H9 (cell line): ENCODE data around the gene FIBP. TPM values are rescaled to one million over a fixed set of nuclear protein-coding genes. Genes with fewer than 3 reads are reported as not detected.

ENCODE experiments used
- DNase-seq: peaks from one replicate; pipeline ENCODE4 v3.0.0-alpha.2; 2017
- H2AFZ ChIP-seq: one replicate; pipeline ENCODE4 v1.6.1; 2013; ENCODE audit warnings: mild to moderate bottlenecking, low read length, control low read depth, moderate library complexity
- H2AK5ac ChIP-seq: 2 replicates; pipeline ENCODE4 v1.6.1; 2013; ENCODE audit warnings: low read length, control low read depth, mixed read lengths; ENCODE audit not compliant: insufficient read length
- H2BK120ac ChIP-seq: one replicate; pipeline ENCODE4 v1.6.1; 2013; ENCODE audit warnings: low read depth, mild to moderate bottlenecking, low read length, control low read depth, inconsistent platforms; ENCODE audit not compliant: poor library complexity, severe bottlenecking
- H2BK12ac ChIP-seq: 2 replicates; pipeline ENCODE4 v1.6.1; 2013; ENCODE audit warnings: low read length, control low read depth, mixed read lengths, low read depth; ENCODE audit not compliant: insufficient read length
- H2BK15ac ChIP-seq: 2 replicates; pipeline ENCODE4 v1.6.1; 2013; ENCODE audit warnings: low read depth, low read length, control low read depth
- H2BK20ac ChIP-seq: one replicate; pipeline ENCODE4 v1.6.1; 2013; ENCODE audit warnings: low read depth, mild to moderate bottlenecking, low read length, control low read depth, inconsistent platforms; ENCODE audit not compliant: poor library complexity, severe bottlenecking
- H2BK5ac ChIP-seq: 2 replicates; pipeline ENCODE4 v1.6.1; 2013; ENCODE audit warnings: low read length, control low read depth, mixed read lengths; ENCODE audit not compliant: insufficient read length
- H3K14ac ChIP-seq: 2 replicates; pipeline ENCODE4 v1.6.1; 2013; ENCODE audit warnings: low read length, control low read depth; ENCODE audit not compliant: insufficient read depth
- H3K18ac ChIP-seq: 2 replicates; pipeline ENCODE4 v1.6.1; 2013; ENCODE audit warnings: low read depth, mild to moderate bottlenecking, mixed read lengths, low read length, control low read depth; ENCODE audit not compliant: insufficient read length
- H3K23ac ChIP-seq: 2 replicates; pipeline ENCODE4 v1.6.1; 2013; ENCODE audit warnings: low read length, control low read depth, mixed read lengths, low read depth; ENCODE audit not compliant: insufficient read length
- H3K23me2 ChIP-seq: 2 replicates; pipeline ENCODE4 v1.6.1; 2013; ENCODE audit warnings: low read depth, mild to moderate bottlenecking, mixed read lengths, low read length, control low read depth; ENCODE audit not compliant: insufficient read length, poor library complexity, severe bottlenecking
- H3K27ac ChIP-seq: 2 replicates; pipeline ENCODE4 v1.5.1; 2013; ENCODE audit warnings: low read length, control low read depth, mixed read lengths, low read depth; ENCODE audit not compliant: insufficient read length
- H3K27me3 ChIP-seq: 2 replicates; pipeline ENCODE4 v1.6.1; 2013; ENCODE audit warnings: low read length, control low read depth, inconsistent platforms; ENCODE audit not compliant: insufficient read depth
- H3K4ac ChIP-seq: 2 replicates; pipeline ENCODE4 v1.6.1; 2013; ENCODE audit warnings: low read depth, mild to moderate bottlenecking, control low read depth, inconsistent platforms, low read length, moderate library complexity
- H3K4me1 ChIP-seq: 2 replicates; pipeline ENCODE4 v1.6.1; 2013; ENCODE audit warnings: low read length, control low read depth, inconsistent platforms; ENCODE audit not compliant: insufficient read depth
- H3K4me2 ChIP-seq: 2 replicates; pipeline ENCODE4 v1.6.1; 2013; ENCODE audit warnings: low read length, control low read depth, mixed read lengths; ENCODE audit not compliant: insufficient read length, insufficient read depth
- H3K56ac ChIP-seq: 2 replicates; pipeline ENCODE4 v1.6.1; 2013; ENCODE audit warnings: low read depth, mild to moderate bottlenecking, mixed read lengths, low read length, control low read depth; ENCODE audit not compliant: insufficient read length
- H3K79me1 ChIP-seq: 2 replicates; pipeline ENCODE4 v1.6.1; 2013; ENCODE audit warnings: low read depth, mild to moderate bottlenecking, moderate library complexity, low read length, control low read depth, inconsistent platforms; ENCODE audit not compliant: insufficient read depth, poor library complexity, severe bottlenecking
- H3K79me2 ChIP-seq: 2 replicates; pipeline ENCODE4 v1.6.1; 2013; ENCODE audit warnings: low read length, control low read depth, inconsistent platforms; ENCODE audit not compliant: insufficient read depth
- H3K9ac ChIP-seq: 2 replicates; pipeline ENCODE4 v1.6.1; 2013; ENCODE audit warnings: low read length, control low read depth, mixed read lengths; ENCODE audit not compliant: insufficient read length; ENCODE audit errors: extremely low read depth
- H3K9me3 ChIP-seq: one replicate; pipeline ENCODE4 v1.6.1; 2013; ENCODE audit warnings: low read depth, low read length, inconsistent platforms; ENCODE audit not compliant: control insufficient read depth
- H3T11ph ChIP-seq: one replicate; pipeline ENCODE4 v1.6.1; 2013; ENCODE audit warnings: mild to moderate bottlenecking, low read length, control low read depth, inconsistent platforms
- H4K20me1 ChIP-seq: one replicate; pipeline ENCODE4 v1.6.1; 2013; ENCODE audit not compliant: control insufficient read depth, insufficient read length, insufficient read depth
- H4K5ac ChIP-seq: 2 replicates; pipeline ENCODE4 v1.6.1; 2013; ENCODE audit warnings: low read depth, mild to moderate bottlenecking, mixed read lengths, low read length, control low read depth; ENCODE audit not compliant: insufficient read length
- H4K8ac ChIP-seq: replicated peaks from 2 replicates; pipeline ENCODE4 v1.6.1; 2013; ENCODE audit warnings: low read length, control low read depth, mixed read lengths, low read depth; ENCODE audit not compliant: insufficient read length
- H4K91ac ChIP-seq: 2 replicates; pipeline ENCODE4 v1.6.1; 2013; ENCODE audit warnings: low read depth, mild to moderate bottlenecking, moderate library complexity, mixed read lengths, low read length, control low read depth; ENCODE audit not compliant: insufficient read length
- H3K27ac Mint-ChIP-seq, 3 experiments: 2 replicates in 2 of 3; 3 replicates in 1 of 3; pipeline ENCODE4 v1.8.0; 2020 to 2021; ENCODE audit warnings: mixed read lengths in 3 of 3, mild to moderate bottlenecking in 1 of 3, moderate library complexity in 1 of 3
- H3K27me3 Mint-ChIP-seq: 2 replicates; pipeline ENCODE4 v1.8.0; 2021; ENCODE audit warnings: low read depth, mild to moderate bottlenecking, moderate library complexity, mixed read lengths
- H3K36me3 Mint-ChIP-seq, 3 experiments: 2 replicates in 2 of 3; 3 replicates in 1 of 3; pipeline ENCODE4 v1.8.0; 2020 to 2021; ENCODE audit warnings: low read depth in 3 of 3, mixed read lengths in 3 of 3; ENCODE audit not compliant: insufficient read depth in 1 of 3
- H3K4me1 Mint-ChIP-seq, 2 experiments: 2 replicates each; pipeline ENCODE4 v1.8.0; 2020; ENCODE audit warnings: mixed read lengths in 2 of 2
- H3K4me3 Mint-ChIP-seq, 2 experiments: 2 replicates in 1 of 2; 3 replicates in 1 of 2; pipeline ENCODE4 v1.8.0; 2020 to 2021; ENCODE audit warnings: mild to moderate bottlenecking in 2 of 2, mixed read lengths in 2 of 2, moderate library complexity in 1 of 2
- H3K9me3 Mint-ChIP-seq, 2 experiments: 2 replicates in 1 of 2; 3 replicates in 1 of 2; pipeline ENCODE4 v1.8.0; 2020; ENCODE audit warnings: mild to moderate bottlenecking in 2 of 2, mixed read lengths in 2 of 2, moderate library complexity in 1 of 2
- WGBS: extraction: QIAGEN DNeasy Blood & Tissue Kit; methylation state at CpG from one replicate; pipeline ENCODE4 v1.1.7; 2013; ENCODE audit warnings: missing lambda C conversion rate, low lambda C conversion rate, mixed read lengths; ENCODE audit not compliant: insufficient read length; ENCODE audit errors: extremely low coverage; 5-methylcytosine and 5-hydroxymethylcytosine counted together
- total RNA-seq: library from RNA; stranded (reverse); gene quantifications from 2 replicates; pipeline ENCODE4 v1.2.1, GENCODE V29; 2021
- TF ChIP-seq, protein P1 (sequence below): fragments of 200-600 bp; sonication (generic); conservative IDR thresholded peaks from 3 replicates; pipeline ENCODE4 v1.8.0; 2021; ENCODE audit warnings: antibody characterized with exemption, mild to moderate bottlenecking

FIBP gene
- total RNA-seq, 1 experiment from 2014 or later, result 87.0 TPM

DNA sequence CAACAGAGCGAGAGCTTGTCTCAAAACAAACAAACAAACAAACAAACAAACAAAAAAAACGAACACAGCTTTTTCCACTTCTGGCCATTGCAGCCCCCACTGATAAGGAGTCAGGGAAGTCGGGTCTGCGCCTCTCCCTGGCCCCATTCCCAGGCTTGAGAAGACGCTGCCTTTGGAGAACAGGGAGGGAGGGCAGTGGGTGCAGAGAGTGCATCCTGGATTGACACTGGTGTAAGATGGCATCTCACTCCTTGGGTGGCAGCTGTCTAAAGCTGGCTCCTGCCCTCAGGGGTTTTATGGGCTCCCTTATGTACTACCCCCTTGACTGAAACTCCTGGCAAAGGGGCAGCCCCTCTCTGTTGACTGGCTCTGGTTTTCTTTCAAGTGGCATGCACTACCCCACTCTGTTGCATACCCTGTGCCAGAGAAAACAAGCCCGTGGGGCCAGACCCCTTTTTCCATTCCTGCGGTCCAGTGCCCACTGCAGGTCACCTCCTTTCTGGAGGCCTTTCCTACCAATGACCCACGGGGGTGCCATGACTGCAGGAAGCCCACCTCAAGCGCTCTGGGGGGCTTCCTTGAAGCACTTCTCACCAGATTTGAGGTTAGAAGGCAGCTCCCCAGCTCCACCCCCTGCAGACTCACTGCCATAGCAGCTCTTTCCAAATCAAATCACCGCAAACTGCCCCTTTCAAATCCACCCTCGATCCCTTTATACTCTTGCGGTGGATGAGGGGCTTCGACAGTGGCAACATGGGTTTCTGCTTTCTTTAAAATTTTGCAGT lies 43.7 kb upstream of the FIBP start:
- Histone ChIP-seq H2AK5ac (no peak overlapping the region), H3K4me1 (no peaks in the 10 kb centered on the region), H4K91ac (no peak overlapping the region), H3K79me1 (no peaks in the 10 kb centered on the region), H3K56ac (no peak overlapping the region), H4K5ac (no peak overlapping the region), H2BK12ac (no peak overlapping the region), H3T11ph (no peak overlapping the region), H2AFZ (no peak overlapping the region), H3K9me3 (no peaks in the 10 kb centered on the region), H2BK5ac (no peak overlapping the region), H3K27me3 (no peaks in the 10 kb centered on the region), H3K9ac (no peak overlapping the region), H3K14ac (no peak overlapping the region), H4K20me1 (no peaks in the 10 kb centered on the region), H3K27ac (no peak overlapping the region), H2BK20ac (no peak overlapping the region), H4K8ac (no peak overlapping the region), H3K23me2 (no peaks in the 10 kb centered on the region), H3K18ac (no peak overlapping the region), H2BK120ac (no peak overlapping the region), H3K4me2 (no peak overlapping the region), H2BK15ac (no peak overlapping the region), H3K23ac (no peak overlapping the region), H3K4ac (no peak overlapping the region), H3K79me2 (no peaks in the 10 kb centered on the region)
- Mint-ChIP-seq H3K27ac (peak overlapping the region in 1 of 3 experiments; percentile 24; a peak in 1 of 7 replicates), H3K36me3 (no peaks in the 10 kb centered on the region), H3K4me1 (peaks cover 10 to 36% of the 10 kb centered on the region in 2 experiments), H3K4me3 (no peak overlapping the region; a peak in 1 of 5 replicates), H3K9me3 (no peaks in the 10 kb centered on the region), H3K27me3 (no peaks in the 10 kb centered on the region)
- TF ChIP-seq, protein P1, sequence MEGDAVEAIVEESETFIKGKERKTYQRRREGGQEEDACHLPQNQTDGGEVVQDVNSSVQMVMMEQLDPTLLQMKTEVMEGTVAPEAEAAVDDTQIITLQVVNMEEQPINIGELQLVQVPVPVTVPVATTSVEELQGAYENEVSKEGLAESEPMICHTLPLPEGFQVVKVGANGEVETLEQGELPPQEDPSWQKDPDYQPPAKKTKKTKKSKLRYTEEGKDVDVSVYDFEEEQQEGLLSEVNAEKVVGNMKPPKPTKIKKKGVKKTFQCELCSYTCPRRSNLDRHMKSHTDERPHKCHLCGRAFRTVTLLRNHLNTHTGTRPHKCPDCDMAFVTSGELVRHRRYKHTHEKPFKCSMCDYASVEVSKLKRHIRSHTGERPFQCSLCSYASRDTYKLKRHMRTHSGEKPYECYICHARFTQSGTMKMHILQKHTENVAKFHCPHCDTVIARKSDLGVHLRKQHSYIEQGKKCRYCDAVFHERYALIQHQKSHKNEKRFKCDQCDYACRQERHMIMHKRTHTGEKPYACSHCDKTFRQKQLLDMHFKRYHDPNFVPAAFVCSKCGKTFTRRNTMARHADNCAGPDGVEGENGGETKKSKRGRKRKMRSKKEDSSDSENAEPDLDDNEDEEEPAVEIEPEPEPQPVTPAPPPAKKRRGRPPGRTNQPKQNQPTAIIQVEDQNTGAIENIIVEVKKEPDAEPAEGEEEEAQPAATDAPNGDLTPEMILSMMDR, result no peak
- no peak for DNase-seq
- no CpG with 5 or more reads among the region's 13 CpGs for WGBS
